SJCRH30 (cell line): ENCODE measurements around the gene PROC. TPM values are rescaled to one million over a fixed set of nuclear protein-coding genes. Genes with fewer than 3 reads are reported as not detected.
"Not testable (repeated sequence)": the region's sequence is repeated elsewhere in the genome, so short reads cannot be mapped to it uniquely, and the experiment has no call there.

Source experiments
- DNase-seq, 2 experiments: peaks; one replicate each; pipeline ENCODE4 v3.0.0-alpha.2; 2015 to 2020
- H3K27ac ChIP-seq: fragments of 250-450 bp; sonication (Bioruptor Pico); 2 replicates; pipeline ENCODE4 v1.5.1; 2020; ENCODE audit warnings: mild to moderate bottlenecking, moderate library complexity
- H3K27me3 ChIP-seq: fragments of 250-450 bp; sonication (Bioruptor Pico); 2 replicates; pipeline ENCODE4 v1.5.1; 2020; ENCODE audit warnings: mild to moderate bottlenecking, moderate library complexity
- H3K36me3 ChIP-seq: fragments of 250-450 bp; sonication (Bioruptor Pico); 2 replicates; pipeline ENCODE4 v1.5.1; 2020; ENCODE audit warnings: mild to moderate bottlenecking, moderate library complexity
- H3K4me1 ChIP-seq: fragments of 250-450 bp; sonication (Bioruptor Pico); 2 replicates; pipeline ENCODE4 v1.5.1; 2020; ENCODE audit warnings: mild to moderate bottlenecking, moderate library complexity
- H3K4me3 ChIP-seq: fragments of 250-450 bp; sonication (Bioruptor Pico); 2 replicates; pipeline ENCODE4 v1.5.1; 2020; ENCODE audit warnings: mild to moderate bottlenecking, moderate library complexity
- H3K9me3 ChIP-seq: fragments of 250-450 bp; sonication (Bioruptor Pico); replicated peaks from 2 replicates; pipeline ENCODE4 v1.5.1; 2020; ENCODE audit warnings: mild to moderate bottlenecking, moderate library complexity
- total RNA-seq: library from RNA; depleted of rRNA; stranded (reverse); fragments of >200 nt; shearing (Covaris generic); gene quantifications from 2 replicates; pipeline ENCODE4 v1.2.3, GENCODE V29; 2014

Gene PROC
- total RNA-seq, 1 experiment from 2014 or later: not detected

DNA sequence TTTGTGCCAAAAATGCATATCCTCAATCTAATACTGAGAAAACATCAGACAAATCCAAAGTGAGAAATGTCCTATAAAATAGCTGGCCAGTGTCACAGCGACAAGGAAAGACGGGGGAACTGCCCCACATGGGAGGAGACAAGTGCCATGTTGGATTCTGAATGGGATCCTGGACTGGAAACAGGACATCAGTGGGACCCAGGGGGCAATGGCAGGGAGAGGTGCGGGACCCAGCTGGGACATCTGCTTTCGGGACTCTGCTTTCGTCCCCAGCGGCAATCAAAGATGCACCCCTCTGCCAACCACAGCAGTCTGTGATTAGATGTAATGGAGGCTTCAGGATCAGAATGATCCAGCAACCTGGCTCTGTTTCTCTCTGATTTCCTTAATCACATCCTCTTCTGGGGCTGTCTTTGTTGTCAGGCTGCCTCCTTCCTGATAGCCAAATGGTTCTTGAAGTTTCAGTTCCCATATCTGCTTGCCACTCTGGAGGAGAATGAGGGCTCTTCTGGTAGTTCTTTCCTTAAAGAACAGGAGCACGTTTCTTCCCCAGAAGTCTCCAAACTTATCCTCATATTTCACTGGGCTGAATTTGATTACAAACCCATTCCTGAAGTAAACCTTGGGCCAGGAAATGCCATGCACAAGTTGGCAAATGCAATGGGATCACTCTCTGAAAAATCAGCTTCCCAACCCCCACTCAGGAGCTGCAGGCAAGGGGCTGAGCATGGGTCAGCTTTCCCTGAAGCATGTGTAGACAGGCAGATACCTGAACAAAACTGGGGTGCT lies 13.6 kb upstream of the PROC start:
- Histone ChIP-seq H3K36me3 (no peaks in the 10 kb centered on the region), H3K4me3 (no peak overlapping the region), H3K9me3 (no peaks in the 10 kb centered on the region), H3K27me3 (no peaks in the 10 kb centered on the region), H3K27ac (no peak overlapping the region), H3K4me1 (peaks cover 19% of the 10 kb centered on the region)
- DNase-seq: no peak

DNA sequence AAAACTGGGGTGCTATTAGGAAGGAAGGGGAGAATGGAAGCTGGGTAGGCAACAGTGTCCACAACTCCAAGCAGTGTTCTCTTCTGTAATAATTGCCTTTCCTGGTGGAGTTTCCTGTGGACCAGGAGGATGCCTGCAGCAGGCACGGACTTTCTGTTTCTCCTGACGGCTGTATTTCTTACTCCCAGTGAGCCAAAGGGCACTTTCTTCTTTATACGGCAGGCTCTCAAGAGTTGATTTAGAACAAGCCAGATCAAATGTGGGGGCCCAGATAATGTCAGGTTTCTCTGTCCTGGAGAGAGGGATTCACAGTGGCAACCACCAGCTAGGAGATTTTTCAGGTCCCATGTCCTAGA lies 13.0 kb upstream of the PROC start:
- peaks cover 22% of the 10 kb centered on the region for H3K4me1 ChIP-seq
- H3K9me3 ChIP-seq: no peaks in the 10 kb centered on the region
- no peak for DNase-seq
- no peaks in the 10 kb centered on the region for H3K36me3 ChIP-seq
- no peaks in the 10 kb centered on the region for H3K27me3 ChIP-seq
- no peak overlapping the region for H3K4me3 ChIP-seq
- H3K27ac ChIP-seq: no peak overlapping the region

GRCh38 chr2:127406454-127406853 lies 11.8 kb upstream of the PROC start:
- H3K9me3 ChIP-seq: no peaks in the 10 kb centered on the region
- H3K27me3 ChIP-seq: no peaks in the 10 kb centered on the region
- no peak for DNase-seq
- no peak overlapping the region for H3K27ac ChIP-seq
- no peak overlapping the region for H3K4me3 ChIP-seq
- H3K36me3 ChIP-seq: no peaks in the 10 kb centered on the region
- H3K4me1 ChIP-seq: peaks cover 26% of the 10 kb centered on the region

DNA sequence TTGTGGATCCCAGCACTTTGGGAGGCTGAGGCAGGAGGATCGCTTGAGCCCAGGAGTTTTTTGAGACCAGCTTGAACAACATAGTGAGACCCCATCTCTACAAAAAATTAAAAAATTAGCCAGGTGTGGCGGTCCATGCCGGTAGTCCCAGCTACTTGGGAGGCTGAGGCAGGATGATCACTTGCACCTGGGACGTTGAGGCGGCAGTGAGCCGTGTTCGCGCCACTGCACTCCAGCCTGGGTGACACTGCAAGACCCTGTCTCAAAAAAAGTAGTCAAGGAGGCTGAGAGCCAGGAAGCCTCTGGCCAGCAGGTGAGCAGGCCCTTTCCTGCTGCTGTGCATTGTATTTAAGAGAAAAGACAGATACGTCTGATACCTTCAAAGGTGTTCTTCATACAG lies 11.1 kb upstream of the PROC start:
- Histone ChIP-seq H3K4me3 (no peak overlapping the region), H3K27ac (no peak overlapping the region; the same call in 1 of the 2 replicates), H3K4me1 (peaks cover 28% of the 10 kb centered on the region), H3K27me3 (no peaks in the 10 kb centered on the region), H3K9me3 (no peaks in the 10 kb centered on the region), H3K36me3 (no peaks in the 10 kb centered on the region)
- DNase-seq: no peak

- DNase-seq: no peak
- H3K4me1 ChIP-seq: peaks cover 31% of the 10 kb centered on the region
- no peaks in the 10 kb centered on the region for H3K36me3 ChIP-seq
- H3K27ac ChIP-seq: peak overlapping the region; percentile 24; the same call in 1 of the 2 replicates
- H3K27me3 ChIP-seq: no peaks in the 10 kb centered on the region
- peak overlapping the region; percentile 16; the same call in 1 of the 2 replicates for H3K4me3 ChIP-seq
- no peaks in the 10 kb centered on the region for H3K9me3 ChIP-seq
Measured at GRCh38 chr2:127407661-127408003, 10.6 kb upstream of the PROC start.

DNA sequence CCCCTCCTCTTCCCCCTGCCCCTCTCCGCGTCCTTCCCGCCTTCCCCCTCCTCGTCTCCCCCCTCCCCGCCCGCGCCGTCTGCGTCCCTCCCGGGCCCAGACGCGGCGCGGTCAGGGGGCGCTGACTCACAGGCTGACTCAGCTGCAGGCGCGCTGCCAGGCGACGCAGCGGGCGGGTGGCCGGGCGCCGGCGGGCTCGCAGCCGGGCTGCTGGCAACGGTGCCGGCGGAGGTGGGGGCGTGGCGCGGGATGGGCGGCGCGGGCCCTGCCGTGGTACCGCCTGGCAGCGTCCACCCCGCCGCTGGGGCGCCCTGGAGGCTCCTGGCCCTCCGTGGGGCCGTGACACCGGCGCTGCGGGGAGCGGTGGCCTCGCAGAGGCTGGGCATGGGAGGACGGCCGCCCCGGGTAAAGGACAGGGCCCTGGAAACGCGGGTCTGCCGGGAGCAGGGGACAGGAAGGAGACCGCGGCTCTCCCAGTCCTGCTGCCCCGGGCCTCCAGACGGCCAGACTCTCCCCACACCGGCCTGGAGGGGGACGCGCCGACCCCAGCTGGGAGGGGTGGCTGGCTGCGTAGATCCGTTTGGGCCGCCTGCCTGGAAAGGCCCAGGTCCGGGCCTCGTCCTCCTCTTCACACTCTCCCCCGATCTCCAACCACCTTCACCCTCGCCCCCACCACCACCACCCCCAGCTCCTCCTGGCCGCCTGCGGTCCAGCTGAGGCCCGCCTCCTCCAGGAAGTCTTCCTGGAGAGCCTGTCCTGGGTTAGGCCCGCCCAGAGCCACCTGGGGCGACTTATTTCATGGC lies 10.0 kb upstream of the PROC start:
- peak; percentile 93 to 94 for DNase-seq
- peak overlapping the region; percentile 89 for H3K27ac ChIP-seq
- H3K4me3 ChIP-seq: peak overlapping the region; percentile 66
- H3K4me1 ChIP-seq: peaks cover 31% of the 10 kb centered on the region
- no peaks in the 10 kb centered on the region for H3K36me3 ChIP-seq
- peaks cover 6% of the 10 kb centered on the region for H3K9me3 ChIP-seq
- H3K27me3 ChIP-seq: no peaks in the 10 kb centered on the region

DNA sequence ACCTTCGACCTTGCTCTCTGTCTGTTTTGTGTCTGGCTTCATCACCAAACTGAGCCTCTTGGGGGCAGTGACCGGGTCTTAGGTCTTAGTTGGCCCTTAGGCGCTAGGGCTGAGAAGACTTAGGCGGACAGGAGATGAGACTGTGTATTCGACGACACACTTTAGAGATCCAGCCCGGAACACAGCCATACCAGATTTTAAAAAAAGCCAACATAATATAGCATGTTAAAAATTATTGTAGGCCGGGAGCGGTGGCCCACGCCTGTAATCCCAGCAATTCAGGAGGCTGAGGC lies 9.5 kb upstream of the PROC start:
- no peak for DNase-seq
- H3K4me3 ChIP-seq: peak overlapping the region; percentile 66
- no peaks in the 10 kb centered on the region for H3K27me3 ChIP-seq
- peaks cover 34% of the 10 kb centered on the region for H3K4me1 ChIP-seq
- peaks cover 8% of the 10 kb centered on the region for H3K9me3 ChIP-seq
- no peaks in the 10 kb centered on the region for H3K36me3 ChIP-seq
- H3K27ac ChIP-seq: peak overlapping the region; percentile 89

GRCh38 chr2:127409716-127410115 lies 8.5 kb upstream of the PROC start:
- not testable (repeated sequence) for DNase-seq, H3K27me3 ChIP-seq, H3K4me3 ChIP-seq, H3K27ac ChIP-seq, H3K36me3 ChIP-seq, H3K9me3 ChIP-seq
- H3K4me1 ChIP-seq: peaks cover 37% of the 10 kb centered on the region

DNA sequence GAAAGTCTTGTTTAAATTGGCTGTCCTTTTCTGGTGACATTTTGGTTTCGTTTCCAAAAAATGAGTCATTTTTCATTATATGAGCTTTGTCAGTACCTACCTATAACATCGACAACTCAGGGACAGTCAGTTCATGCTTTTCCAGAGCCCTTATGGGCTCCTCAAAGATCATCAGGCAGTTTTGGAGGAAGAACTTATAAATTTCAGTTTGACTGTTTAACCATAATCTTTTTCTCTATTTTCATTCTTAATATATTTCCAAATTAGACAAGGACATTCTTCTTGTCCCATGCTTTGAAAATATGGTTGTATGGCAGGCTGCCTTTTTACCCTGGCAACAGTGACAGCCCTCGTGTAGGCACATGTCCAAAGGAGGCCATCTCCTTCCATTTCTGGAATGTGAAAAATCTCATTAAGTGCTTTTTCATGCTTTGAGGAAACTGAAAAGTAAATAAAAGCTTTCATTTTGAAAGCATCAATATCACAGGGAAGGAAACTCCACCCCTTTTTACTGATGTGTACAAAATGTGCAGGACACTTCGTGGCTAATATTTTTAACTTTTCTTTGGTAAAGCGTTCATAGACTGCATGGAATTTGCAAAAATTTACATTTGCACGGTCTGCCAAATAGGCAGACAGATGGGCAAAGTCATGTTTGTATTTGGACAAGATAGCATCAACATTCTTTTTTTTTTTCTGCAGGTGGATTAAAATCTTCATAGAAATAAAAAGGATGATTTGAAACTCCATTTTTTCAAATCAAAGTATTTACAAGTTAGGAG lies 7.2 kb upstream of the PROC start:
- H3K4me3 ChIP-seq: peak overlapping the region; percentile 32
- no peaks in the 10 kb centered on the region for H3K36me3 ChIP-seq
- peaks cover 8% of the 10 kb centered on the region for H3K9me3 ChIP-seq
- H3K27me3 ChIP-seq: no peaks in the 10 kb centered on the region
- peaks cover 48% of the 10 kb centered on the region for H3K4me1 ChIP-seq
- H3K27ac ChIP-seq: peak overlapping the region; percentile 81
- peak; percentile 57 to 58 for DNase-seq

GRCh38 chr2:127411653-127412369 lies 6.4 kb upstream of the PROC start:
- H3K27me3 ChIP-seq: no peaks in the 10 kb centered on the region
- peak overlapping the region; percentile 81 for H3K27ac ChIP-seq
- no peaks in the 10 kb centered on the region for H3K36me3 ChIP-seq
- H3K4me1 ChIP-seq: peaks cover 51% of the 10 kb centered on the region
- H3K9me3 ChIP-seq: peaks cover 8% of the 10 kb centered on the region
- H3K4me3 ChIP-seq: peak overlapping the region; percentile 32
- peak; percentile 57 to 72 for DNase-seq

DNA sequence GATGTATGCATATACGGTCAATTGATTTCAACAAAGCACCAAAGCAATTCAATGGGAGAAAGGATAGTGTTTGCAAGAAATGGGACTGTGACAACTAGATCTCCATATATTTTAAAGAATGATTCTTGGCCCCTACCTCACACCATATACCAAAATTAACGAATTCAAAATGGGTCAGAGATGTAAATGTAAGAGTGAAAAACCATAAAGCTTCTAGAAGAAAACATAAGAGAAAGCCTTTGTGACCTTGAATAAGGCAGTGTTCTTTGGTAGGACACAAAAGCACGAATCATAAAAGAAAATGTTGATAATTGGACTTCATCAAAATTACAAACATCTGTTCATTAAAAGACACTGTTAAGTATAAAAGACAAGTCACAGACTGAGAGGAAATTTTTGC lies 5.0 kb upstream of the PROC start:
- Histone ChIP-seq H3K27ac (no peak overlapping the region), H3K4me1 (peaks cover 56% of the 10 kb centered on the region), H3K36me3 (no peaks in the 10 kb centered on the region), H3K4me3 (no peak overlapping the region), H3K27me3 (no peaks in the 10 kb centered on the region), H3K9me3 (peaks cover 8% of the 10 kb centered on the region)
- no peak for DNase-seq

DNA sequence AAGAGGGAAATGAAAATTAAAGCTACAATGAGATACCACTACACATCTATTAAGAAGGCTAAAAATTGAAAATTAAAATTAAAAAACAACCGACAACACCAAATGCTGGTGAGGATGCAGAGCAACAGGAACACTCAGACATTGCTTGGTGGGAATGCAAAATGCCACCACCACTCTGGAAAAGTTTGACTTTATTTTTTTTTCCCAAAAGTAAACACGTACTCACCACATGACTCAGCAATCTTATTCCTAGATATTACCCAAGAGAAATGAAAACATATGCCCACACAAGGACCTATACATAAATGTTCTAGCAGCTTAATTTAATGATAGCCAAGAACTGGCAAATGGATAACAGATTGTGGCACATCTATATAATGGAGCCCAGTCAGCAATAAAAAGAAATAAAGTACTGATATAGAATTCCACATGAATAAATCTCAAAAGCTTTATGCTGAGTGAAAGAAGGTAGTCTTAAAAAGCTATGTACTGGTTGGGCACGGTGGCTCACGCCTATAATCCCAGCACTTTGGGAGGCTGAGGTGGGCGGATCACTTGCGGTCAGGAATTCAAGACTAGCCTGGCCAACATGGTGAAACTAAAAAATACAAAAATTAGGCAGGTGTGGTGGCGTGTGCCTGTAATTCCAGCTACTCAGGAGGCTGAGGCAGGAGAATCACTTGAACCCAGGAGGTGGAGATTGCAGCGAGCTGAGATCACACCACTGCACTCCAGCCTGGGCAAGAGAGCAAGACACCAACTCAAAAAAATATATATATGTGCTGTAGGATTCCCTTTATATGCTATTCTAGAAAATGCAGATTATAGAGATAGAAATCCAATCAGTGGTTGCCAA lies 4.2 kb upstream of the PROC start:
- no peak for DNase-seq
- Histone ChIP-seq H3K27me3 (no peaks in the 10 kb centered on the region), H3K9me3 (peaks cover 8% of the 10 kb centered on the region), H3K36me3 (no peaks in the 10 kb centered on the region), H3K4me1 (peaks cover 50% of the 10 kb centered on the region), H3K27ac (no peak overlapping the region), H3K4me3 (no peak overlapping the region)

- Histone ChIP-seq H3K36me3 (no peaks in the 10 kb centered on the region), H3K4me1 (peaks cover 49% of the 10 kb centered on the region), H3K27ac (peak overlapping the region; percentile 51; the same call in 1 of the 2 replicates), H3K27me3 (no peaks in the 10 kb centered on the region), H3K4me3 (peak overlapping the region; percentile 52; the same call in 1 of the 2 replicates), H3K9me3 (peaks cover 8% of the 10 kb centered on the region)
- no peak for DNase-seq
Measured at GRCh38 chr2:127414638-127415592, 3.3 kb upstream of the PROC start.
